Measurements from ENCODE around the gene SLC29A1.

- no peak for TF ChIP-seq GABPB1 (CRISPR knock-in tag; IDR thresholded peaks at IDR 0.05)
- no peak for TF ChIP-seq SMARCA4 (IDR thresholded peaks at IDR 0.05)
- no peak for TF ChIP-seq ZBTB1 (CRISPR knock-in tag; IDR thresholded peaks at IDR 0.05; ENCODE audit: borderline replicate concordance, low read depth)
- TF ChIP-seq CBX8 (IDR thresholded peaks at IDR 0.05; ENCODE audit: borderline replicate concordance, extremely low read depth, low read depth, low read length, poor library complexity, severe bottlenecking): no peak
- TF ChIP-seq ZBTB11 (CRISPR knock-in tag; IDR thresholded peaks at IDR 0.05): no peak
- no peak for TF ChIP-seq ELF4 (CRISPR knock-in tag; IDR thresholded peaks at IDR 0.05)
- no peak for TF ChIP-seq ZNF212 (CRISPR knock-in tag; IDR thresholded peaks at IDR 0.05)
Measured at GRCh38 chr6:44272999-44273566, 49.7 kb downstream of the SLC29A1 start.
